Type B pancreatic cell (in vitro differentiated cells): ENCODE measurements around the gene ANKLE2. TPM values are rescaled to one million over a fixed set of nuclear protein-coding genes. Genes with fewer than 3 reads are reported as not detected.

Source experiments
- DNase-seq: peaks from one replicate; pipeline ENCODE4 v3.0.0; 2021; ENCODE audit warnings: mixed read lengths; ENCODE audit not compliant: unreplicated experiment; ENCODE audit errors: extremely low spot score
- H3K27ac Mint-ChIP-seq: 2 replicates; pipeline ENCODE4 v1.8.0; 2021; ENCODE audit warnings: mild to moderate bottlenecking, mixed read lengths
- H3K27me3 Mint-ChIP-seq: 2 replicates; pipeline ENCODE4 v1.8.0; 2021; ENCODE audit warnings: mixed read lengths
- H3K36me3 Mint-ChIP-seq: 2 replicates; pipeline ENCODE4 v1.8.0; 2021; ENCODE audit warnings: mixed read lengths
- H3K4me1 Mint-ChIP-seq: one replicate; pipeline ENCODE4 v1.8.0; 2021; ENCODE audit warnings: mixed read lengths; ENCODE audit not compliant: unreplicated experiment
- H3K4me3 Mint-ChIP-seq: 2 replicates; pipeline ENCODE4 v1.8.0; 2021; ENCODE audit warnings: mild to moderate bottlenecking, mixed read lengths
- H3K9me3 Mint-ChIP-seq: 2 replicates; pipeline ENCODE4 v1.8.0; 2021; ENCODE audit warnings: mixed read lengths
- CTCF ChIP-seq: fragments of 200-600 bp; sonication (generic); conservative IDR thresholded peaks from 2 replicates; pipeline ENCODE4 v1.5.0; 2021; ENCODE audit warnings: antibody characterized with exemption, mild to moderate bottlenecking
- total RNA-seq: library from RNA; stranded (reverse); gene quantifications from 2 replicates; pipeline ENCODE4 v1.2.1, GENCODE V29; 2021; ENCODE audit warnings: low replicate concordance

Gene ANKLE2
- total RNA-seq, 1 donor from 2014 or later: 75.9 TPM

DNA sequence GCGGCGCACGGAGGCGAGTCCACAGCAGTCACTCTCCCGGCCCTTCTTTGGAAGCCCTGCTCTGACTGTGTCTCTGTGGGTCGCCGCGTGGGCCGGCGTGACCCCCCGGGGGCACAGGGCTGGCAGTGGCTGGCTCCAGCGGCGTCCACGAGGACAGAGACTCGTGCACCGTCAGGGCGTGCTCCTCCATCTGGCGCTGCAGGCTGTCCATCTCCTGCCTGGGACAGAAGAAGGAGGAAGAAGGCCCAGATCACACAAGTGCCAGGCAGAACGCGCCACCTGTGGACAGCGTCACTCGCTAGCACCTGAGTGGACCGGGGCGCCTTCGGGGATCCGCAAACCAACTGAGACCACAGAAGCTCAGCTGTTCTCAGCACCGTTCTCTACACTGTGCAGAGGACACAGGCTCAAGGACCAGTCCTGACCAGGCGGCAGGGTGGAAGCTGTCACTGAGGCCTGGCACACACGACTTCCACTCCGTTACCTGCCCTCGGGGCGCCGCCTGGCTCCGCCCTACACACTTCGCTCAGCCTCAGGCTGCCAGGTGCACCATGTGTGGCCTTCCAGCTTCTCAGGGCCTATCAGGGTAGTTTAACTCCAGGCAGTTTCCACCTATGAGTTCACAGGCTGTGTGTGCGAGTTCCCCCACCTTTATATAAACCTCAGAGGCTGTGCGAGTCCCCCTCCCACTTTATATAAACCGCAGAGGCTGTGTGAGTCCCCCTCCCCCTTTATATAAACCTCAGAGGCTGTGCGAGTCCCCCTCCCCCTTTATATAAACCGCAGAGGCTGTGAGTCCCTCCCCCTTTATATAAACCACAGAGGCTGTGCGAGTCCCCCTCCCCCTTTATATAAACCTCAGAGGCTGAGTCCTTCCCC lies 11.7 kb upstream of the ANKLE2 start:
- TF ChIP-seq CTCF: no peak
- H3K36me3 Mint-ChIP-seq: peaks cover 3% of the 10 kb centered on the region
- no peak for DNase-seq
- H3K9me3 Mint-ChIP-seq: no peaks in the 10 kb centered on the region
- H3K4me3 Mint-ChIP-seq: no peak overlapping the region
- no peaks in the 10 kb centered on the region for H3K27me3 Mint-ChIP-seq
- H3K27ac Mint-ChIP-seq: no peak overlapping the region
- peaks cover 4% of the 10 kb centered on the region for H3K4me1 Mint-ChIP-seq

GRCh38 chr12:132772606-132773005 lies 11.0 kb upstream of the ANKLE2 start:
- no peak overlapping the region for H3K27ac Mint-ChIP-seq

GRCh38 chr12:132771126-132771838 lies 9.7 kb upstream of the ANKLE2 start:
- Mint-ChIP-seq H3K27me3 (no peaks in the 10 kb centered on the region), H3K36me3 (peaks cover 7% of the 10 kb centered on the region), H3K4me1 (peaks cover 5% of the 10 kb centered on the region), H3K27ac (no peak overlapping the region), H3K9me3 (no peaks in the 10 kb centered on the region), H3K4me3 (no peak overlapping the region)
- no peak for DNase-seq
- no peak for TF ChIP-seq CTCF

More at GRCh38 chr12:132772606-132773005, 11.0 kb upstream of the ANKLE2 start:
- Mint-ChIP-seq H3K27me3 (no peaks in the 10 kb centered on the region), H3K4me1 (peaks cover 5% of the 10 kb centered on the region), H3K4me3 (no peak overlapping the region), H3K9me3 (no peaks in the 10 kb centered on the region), H3K36me3 (peaks cover 5% of the 10 kb centered on the region)
- no peak for DNase-seq
- no peak for TF ChIP-seq CTCF

DNA sequence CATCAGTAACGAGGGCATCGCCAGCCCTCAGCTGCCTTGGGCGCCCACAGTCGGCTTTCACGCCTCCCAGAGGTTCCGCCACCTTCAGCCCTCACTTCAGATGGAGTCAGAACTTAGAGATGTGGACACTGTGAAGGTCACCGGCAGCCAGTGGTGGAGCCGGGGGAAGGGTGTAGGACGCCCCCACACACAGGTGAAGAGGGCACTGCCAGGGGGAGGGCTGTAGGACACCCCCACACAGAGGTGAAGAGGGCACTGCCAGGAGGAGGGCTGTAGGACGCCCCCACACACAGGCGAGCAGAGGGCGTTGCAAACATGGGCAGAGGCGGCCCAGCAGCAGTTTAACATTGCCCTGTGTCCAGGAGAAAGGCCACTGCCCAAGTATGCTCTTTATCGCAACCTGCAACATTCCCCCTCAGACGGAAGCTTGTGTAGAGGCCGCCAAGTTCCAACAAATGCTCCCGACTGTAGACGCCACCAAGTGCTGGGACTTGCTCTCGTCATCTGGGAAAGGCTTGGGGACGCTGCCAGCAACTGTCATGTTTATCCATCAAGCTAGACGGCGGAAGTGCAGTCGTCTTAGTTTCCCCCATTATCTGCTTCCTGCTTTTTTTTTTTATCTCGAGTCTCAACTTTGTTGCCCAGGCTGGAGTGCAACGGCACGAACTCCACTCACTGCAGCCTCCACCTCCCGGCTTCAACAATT lies 4.9 kb upstream of the ANKLE2 start:
- H3K27me3 Mint-ChIP-seq: no peaks in the 10 kb centered on the region
- DNase-seq: no peak
- no peaks in the 10 kb centered on the region for H3K9me3 Mint-ChIP-seq
- H3K4me3 Mint-ChIP-seq: no peak overlapping the region
- no peak for TF ChIP-seq CTCF
- H3K36me3 Mint-ChIP-seq: peaks cover 7% of the 10 kb centered on the region
- peak overlapping the region; percentile 9 for H3K27ac Mint-ChIP-seq
- H3K4me1 Mint-ChIP-seq: peaks cover 5% of the 10 kb centered on the region

- Mint-ChIP-seq H3K4me3 (peak overlapping the region; percentile 69), H3K27ac (peak overlapping the region; percentile 25), H3K9me3 (no peaks in the 10 kb centered on the region), H3K4me1 (peaks cover 7% of the 10 kb centered on the region), H3K27me3 (no peaks in the 10 kb centered on the region), H3K36me3 (peaks cover 8% of the 10 kb centered on the region)
- no peak for TF ChIP-seq CTCF
- DNase-seq: no peak
Observed at GRCh38 chr12:132765361-132765760, 3.7 kb upstream of the ANKLE2 start.
